Panc1 (cell line): Measurements from ENCODE around the gene COQ6. TPM values are rescaled to one million over a fixed set of nuclear protein-coding genes. Genes with fewer than 3 reads are reported as not detected.
A peak's percentile ranks its signal among the peaks of the same experiment; 100 is the strongest.

Source experiments
- ATAC-seq: fragments of 200-7000 bp; cut with Tn5 transposase; 2 replicates; pipeline ENCODE4 v1.9.1; 2020; ENCODE audit warnings: mild to moderate bottlenecking, moderate library complexity
- BruUV-seq: library from RNA; stranded (reverse); fragments of 400-500 nt; replicated peaks from 2 replicates; lab custom pipeline; 2021; lab: Mats Ljungman, UMichigan
- CTCF ChIA-PET: fragments of 300-600 bp; sonication (Branson Sonifier 250); formaldehyde crosslinking; loops from one replicate; lab custom pipeline; 2022; ENCODE audit warnings: antibody characterized with exemption; lab: Charles Lee
- POLR2A ChIA-PET: fragments of 300-600 bp; sonication (Branson Sonifier 250); formaldehyde crosslinking; loops from one replicate; lab custom pipeline; 2022; ENCODE audit warnings: antibody characterized with exemption; lab: Charles Lee
- DNase-seq: peaks from one replicate; pipeline ENCODE4 v3.0.0-alpha.2; 2010; ENCODE audit warnings: low read depth, low spot score
- H3K27ac ChIP-seq: 2 replicates; pipeline ENCODE4 v1.5.1; 2011; ENCODE audit warnings: mild to moderate bottlenecking, low read length, inconsistent platforms
- H3K27me3 ChIP-seq: fragments of 200-500 bp; sonication (Bioruptor generic); 2 replicates; pipeline ENCODE4 v1.6.0; 2014; ENCODE audit warnings: low read length, inconsistent platforms; ENCODE audit not compliant: control insufficient read depth, insufficient read depth
- H3K36me3 ChIP-seq: fragments of 200-500 bp; sonication (Bioruptor generic); 2 replicates; pipeline ENCODE4 v1.5.1; 2014; ENCODE audit warnings: inconsistent platforms, mild to moderate bottlenecking, low read length, moderate library complexity; ENCODE audit not compliant: control insufficient read depth, insufficient read depth
- H3K4me1 ChIP-seq: 2 replicates; pipeline ENCODE4 v1.5.1; 2011; ENCODE audit warnings: inconsistent platforms, mild to moderate bottlenecking, low read length, moderate library complexity; ENCODE audit not compliant: control insufficient read depth, insufficient read depth
- H3K4me3 ChIP-seq, 2 experiments: 2 replicates each; pipeline ENCODE4 v1.5.1; 2011 to 2012; ENCODE audit warnings: low read depth in 2 of 2, low read length in 2 of 2, mild to moderate bottlenecking in 2 of 2, inconsistent platforms in 1 of 2, moderate library complexity in 1 of 2
- H3K9me3 ChIP-seq: fragments of 200-500 bp; sonication (Bioruptor generic); 2 replicates; pipeline ENCODE4 v1.5.1; 2014; ENCODE audit warnings: low read depth, mild to moderate bottlenecking, inconsistent platforms, low read length, moderate library complexity; ENCODE audit not compliant: control insufficient read depth, insufficient read depth
- POLR2AphosphoS5 ChIP-seq: IDR thresholded peaks from 2 replicates; pipeline ENCODE4 v1.6.1; 2012; ENCODE audit warnings: mild to moderate bottlenecking, low read depth, low read length, moderate library complexity
- REST ChIP-seq, 2 experiments: IDR thresholded peaks; 2 replicates each; pipeline ENCODE4 v1.6.1; 2011 to 2012; ENCODE audit warnings: low read depth in 2 of 2, control low read depth in 1 of 2, low read length in 1 of 2, mild to moderate bottlenecking in 1 of 2, moderate library complexity in 1 of 2; ENCODE audit not compliant: insufficient read depth in 1 of 2
- SIN3A ChIP-seq: IDR thresholded peaks from 2 replicates; pipeline ENCODE4 v1.6.1; 2012; ENCODE audit warnings: low read depth, mild to moderate bottlenecking, low read length, moderate library complexity, borderline replicate concordance; ENCODE audit not compliant: insufficient read depth
- TCF7L2 ChIP-seq: IDR thresholded peaks from 2 replicates; pipeline ENCODE4 v1.6.1; 2011; ENCODE audit warnings: mild to moderate bottlenecking, low read depth, low read length, inconsistent platforms
- in situ Hi-C: cut with HindIII; loops from 2 replicates; pipeline ENCODE4 v1.10.0; 2016; ENCODE audit warnings: low sequenced_read_pairs, low pct_unique_long_range_greater_than_20kb
- intact Hi-C: fragments of 100-400 bp; cut with micrococcal nuclease; formaldehyde crosslinking; loops from one replicate; pipeline ENCODE4 v1.10.0; 2022; ENCODE audit not compliant: unreplicated experiment
- total RNA-seq: library from RNA; stranded (reverse); gene quantifications from one replicate; pipeline ENCODE4 v1.2.1, GENCODE V29; 2021; ENCODE audit not compliant: unreplicated experiment
- TF ChIP-seq, protein P1 (sequence below): fragments of 450-650 bp; IDR thresholded peaks from 2 replicates; pipeline ENCODE4 v1.5.1; 2017; ENCODE audit warnings: mild to moderate bottlenecking

The COQ6 gene
- total RNA-seq, 1 experiment from 2014 or later, result 18.5 TPM

DNA sequence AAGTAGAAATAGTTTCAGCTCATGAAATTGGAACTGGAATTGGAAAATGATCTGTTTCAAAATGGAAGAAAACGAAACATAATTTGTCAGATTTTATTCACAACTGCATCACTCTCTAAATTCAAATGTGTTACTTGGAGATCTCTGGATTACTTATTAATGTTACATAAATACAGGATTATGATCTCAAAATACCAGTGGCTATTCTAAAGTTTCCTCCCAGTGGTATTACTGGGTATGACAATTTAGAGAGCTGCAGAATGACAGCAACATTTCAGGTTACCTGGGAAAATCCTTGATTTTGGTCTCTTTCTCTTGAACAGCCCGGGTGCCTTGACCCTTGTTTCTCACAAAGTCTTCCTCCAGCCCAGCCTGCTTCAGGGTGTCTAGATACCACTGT, 14.4 kb upstream of the COQ6 start:
- H3K27me3 ChIP-seq, result no peaks in the 10 kb centered on the region
- no peaks in the 10 kb centered on the region for H3K4me1 ChIP-seq
- no peak for TF ChIP-seq POLR2AphosphoS5
- no peak for TF ChIP-seq SIN3A
- no peak for TF ChIP-seq REST (IDR thresholded peaks at IDR 0.05; ENCODE audit: insufficient read depth in 1 of 2, low read depth in 2 of 2, low read length in 1 of 2)
- TF ChIP-seq TCF7L2, result no peak
- TF ChIP-seq, protein P1, sequence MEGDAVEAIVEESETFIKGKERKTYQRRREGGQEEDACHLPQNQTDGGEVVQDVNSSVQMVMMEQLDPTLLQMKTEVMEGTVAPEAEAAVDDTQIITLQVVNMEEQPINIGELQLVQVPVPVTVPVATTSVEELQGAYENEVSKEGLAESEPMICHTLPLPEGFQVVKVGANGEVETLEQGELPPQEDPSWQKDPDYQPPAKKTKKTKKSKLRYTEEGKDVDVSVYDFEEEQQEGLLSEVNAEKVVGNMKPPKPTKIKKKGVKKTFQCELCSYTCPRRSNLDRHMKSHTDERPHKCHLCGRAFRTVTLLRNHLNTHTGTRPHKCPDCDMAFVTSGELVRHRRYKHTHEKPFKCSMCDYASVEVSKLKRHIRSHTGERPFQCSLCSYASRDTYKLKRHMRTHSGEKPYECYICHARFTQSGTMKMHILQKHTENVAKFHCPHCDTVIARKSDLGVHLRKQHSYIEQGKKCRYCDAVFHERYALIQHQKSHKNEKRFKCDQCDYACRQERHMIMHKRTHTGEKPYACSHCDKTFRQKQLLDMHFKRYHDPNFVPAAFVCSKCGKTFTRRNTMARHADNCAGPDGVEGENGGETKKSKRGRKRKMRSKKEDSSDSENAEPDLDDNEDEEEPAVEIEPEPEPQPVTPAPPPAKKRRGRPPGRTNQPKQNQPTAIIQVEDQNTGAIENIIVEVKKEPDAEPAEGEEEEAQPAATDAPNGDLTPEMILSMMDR, result no peak
- intact Hi-C loops (no loop called here), in situ Hi-C loops (no loop called here)
- ATAC-seq, result 0 out of 2 replicates have a peak, but pooled peaks have one; percentile 51
- no peak for DNase-seq
- ChIA-PET POLR2A (no interaction called here), CTCF (interaction anchor here (0.6 kb wide), 1 partner anchor 27 kb away, joined by 5 read pairs; no protein-coding TSS in a partner anchor)
- no peak overlapping the region for H3K4me3 ChIP-seq
- peaks cover 11% of the 10 kb centered on the region for H3K36me3 ChIP-seq
- no peak overlapping the region for H3K27ac ChIP-seq
- no peaks in the 10 kb centered on the region for H3K9me3 ChIP-seq
- BruUV-seq, result no TSS peak

- in situ Hi-C loops, result no loop called here
- TF ChIP-seq, protein P1, result no peak
- TF ChIP-seq REST (IDR thresholded peaks at IDR 0.05; ENCODE audit: insufficient read depth in 1 of 2, low read depth in 2 of 2, low read length in 1 of 2) (no peak), POLR2AphosphoS5 (no peak), SIN3A (no peak)
- H3K36me3 ChIP-seq, result peaks cover 11% of the 10 kb centered on the region
These were observed 13.6 kb upstream of the COQ6 start for GRCh38 chr14:73936548-73936947.

More at GRCh38 chr14:73936548-73936947, 13.6 kb upstream of the COQ6 start:
- H3K4me1 ChIP-seq, result no peaks in the 10 kb centered on the region
- no peaks in the 10 kb centered on the region for H3K27me3 ChIP-seq
- intact Hi-C loops, result no loop called here
- no TSS peak for BruUV-seq
- H3K9me3 ChIP-seq, result no peaks in the 10 kb centered on the region
- ATAC-seq, result no peak
- DNase-seq, result no peak
- no peak overlapping the region for H3K4me3 ChIP-seq
- POLR2A ChIA-PET, result no interaction called here
- CTCF ChIA-PET, result no interaction called here
- H3K27ac ChIP-seq, result no peak overlapping the region
